ENCODE data around the gene MIOS. TPM values are rescaled to one million over a fixed set of nuclear protein-coding genes. Genes with fewer than 3 reads are reported as not detected.
"Not testable (repeated sequence)": the region's sequence is repeated elsewhere in the genome, so short reads cannot be mapped to it uniquely, and the experiment has no call there.

The MIOS gene
- total RNA-seq, 1 donor = 46.6 TPM

GRCh38 chr7:7647495-7648036 is 80.9 kb downstream of the MIOS start:
- no peak overlapping the region for H3K4me3 ChIP-seq (ENCODE audit: low read depth, low read length)
- no peak for DNase-seq (ENCODE audit: low read depth)
- TF ChIP-seq CTCF (IDR thresholded peaks at IDR 0.05; ENCODE audit: insufficient read depth, low read length) = no peak

DNA sequence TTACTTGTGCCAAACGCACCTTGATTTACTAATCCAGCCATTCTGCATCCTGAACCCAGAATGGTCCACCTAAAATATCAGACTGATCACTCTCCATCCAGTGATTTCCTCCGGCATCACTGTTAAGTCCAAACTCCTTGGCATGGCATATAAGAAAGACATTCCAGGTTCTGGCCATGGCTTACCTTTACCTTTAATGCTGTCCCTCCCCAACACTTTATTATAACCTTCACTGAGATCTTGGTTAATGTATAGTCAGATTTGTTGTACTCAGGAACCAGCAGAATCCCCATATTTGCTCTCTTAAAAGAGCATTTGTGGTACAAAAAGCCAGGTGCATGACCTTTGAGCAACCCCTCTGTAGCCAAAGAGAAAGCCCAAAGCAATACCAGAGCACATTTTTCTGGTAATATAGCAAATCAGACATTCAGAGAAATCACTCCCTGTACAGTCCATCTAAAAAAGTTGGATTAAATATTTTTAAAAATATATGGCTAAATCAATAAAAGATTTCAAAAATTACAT is 84.1 kb downstream of the MIOS start:
- DNase-seq (ENCODE audit: low read depth) = no peak
- no peak for TF ChIP-seq CTCF (IDR thresholded peaks at IDR 0.05; ENCODE audit: insufficient read depth, low read length)

DNA sequence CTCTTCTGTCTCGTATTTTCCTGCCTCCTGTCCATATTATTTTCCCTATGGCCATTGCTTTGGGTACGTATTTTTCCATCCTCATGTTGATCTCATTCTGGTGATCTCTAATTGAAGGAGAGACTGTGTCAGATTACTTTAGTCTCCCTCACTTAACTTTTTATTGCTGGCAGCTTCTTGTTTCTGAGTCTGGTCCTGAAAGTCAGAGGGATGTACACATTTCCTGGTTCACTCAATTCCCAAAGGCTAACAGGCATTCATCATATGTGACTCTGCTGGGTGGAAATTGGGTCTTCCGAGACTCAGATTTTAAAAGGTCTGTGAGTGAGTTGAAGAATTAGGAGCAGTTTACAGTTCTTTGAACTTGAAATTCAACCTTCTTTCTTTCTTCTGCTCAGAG is 84.8 kb downstream of the MIOS start:
- no peak overlapping the region for H3K4me3 ChIP-seq (ENCODE audit: low read depth, low read length)
- TF ChIP-seq CTCF (IDR thresholded peaks at IDR 0.05; ENCODE audit: insufficient read depth, low read length) = no peak
- no peak for DNase-seq (ENCODE audit: low read depth)

More for the DNA sequence above, 84.1 kb downstream of the MIOS start:
- no peak overlapping the region for H3K4me3 ChIP-seq (ENCODE audit: low read depth, low read length)

GRCh38 chr7:7652798-7653540 is 86.3 kb downstream of the MIOS start:
- H3K4me3 ChIP-seq (ENCODE audit: low read depth, low read length) = no peak overlapping the region
- DNase-seq (ENCODE audit: low read depth) = no peak
- TF ChIP-seq CTCF (IDR thresholded peaks at IDR 0.05; ENCODE audit: insufficient read depth, low read length) = no peak

DNA sequence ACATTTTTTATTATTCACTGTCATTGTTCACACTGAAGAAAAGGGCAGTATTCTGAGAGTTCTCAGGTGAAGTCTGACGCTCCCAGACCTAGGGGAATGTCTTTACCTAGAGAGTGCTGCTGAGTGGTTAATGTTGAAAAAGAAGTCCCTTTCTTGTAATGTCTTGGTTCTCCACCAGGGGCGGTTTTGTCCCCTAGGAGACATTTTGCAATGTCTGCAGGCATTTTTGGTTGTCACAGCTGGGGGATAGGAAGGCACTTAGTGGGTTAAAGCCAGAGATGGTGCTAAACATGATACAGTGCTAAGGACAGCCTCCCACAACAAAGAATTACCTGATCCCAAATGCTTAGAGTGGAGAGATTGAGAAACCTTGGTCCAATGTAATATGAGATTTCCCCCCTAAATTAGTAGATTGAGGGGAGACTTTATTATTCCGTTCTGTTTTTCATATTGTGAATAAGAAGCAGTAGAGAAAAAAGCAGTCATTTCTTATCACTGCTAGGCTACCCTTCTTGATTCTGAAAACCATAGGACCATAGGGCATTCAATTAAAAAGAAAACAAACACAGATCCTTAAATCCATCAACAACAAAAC is 87.0 kb downstream of the MIOS start:
- no peak overlapping the region for H3K4me3 ChIP-seq (ENCODE audit: low read depth, low read length)
- DNase-seq (ENCODE audit: low read depth) = no peak
- TF ChIP-seq CTCF (IDR thresholded peaks at IDR 0.05; ENCODE audit: insufficient read depth, low read length) = peak; percentile 56

GRCh38 chr7:7654964-7655715 is 88.5 kb downstream of the MIOS start:
- no peak overlapping the region for H3K4me3 ChIP-seq (ENCODE audit: low read depth, low read length)
- DNase-seq (ENCODE audit: low read depth) = no peak
- TF ChIP-seq CTCF (IDR thresholded peaks at IDR 0.05; ENCODE audit: insufficient read depth, low read length) = no peak

GRCh38 chr7:7656459-7656858 is 89.8 kb downstream of the MIOS start:
- not testable (repeated sequence) for H3K4me3 ChIP-seq (ENCODE audit: low read depth, low read length); DNase-seq (ENCODE audit: low read depth)
